Smooth muscle cell (in vitro differentiated cells): ENCODE results near the gene SLC12A7. TPM values are rescaled to one million over a fixed set of nuclear protein-coding genes. Genes with fewer than 3 reads are reported as not detected.

Source experiments
- DNase-seq: peaks from one replicate; lab custom pipeline; 2025; ENCODE audit not compliant: unreplicated experiment; lab: John Stamatoyannopoulos, UW
- H2AFZ ChIP-seq: fragments of 200-600 bp; sonication (generic); 2 replicates; pipeline ENCODE4 v1.6.0; 2016; ENCODE audit warnings: antibody characterized with exemption, low read depth, mild to moderate bottlenecking
- H3F3A ChIP-seq: fragments of 200-600 bp; sonication (generic); 2 replicates; pipeline ENCODE4 v1.6.0; 2017; ENCODE audit warnings: antibody characterized with exemption, low read depth
- H3K27ac ChIP-seq: fragments of 200-600 bp; sonication (generic); 2 replicates; pipeline ENCODE4 v1.5.1; 2016; ENCODE audit warnings: low read depth, mild to moderate bottlenecking
- H3K27me3 ChIP-seq: fragments of 200-600 bp; sonication (generic); 2 replicates; pipeline ENCODE4 v1.6.1; 2016; ENCODE audit warnings: low read depth, mild to moderate bottlenecking
- H3K36me3 ChIP-seq: fragments of 200-600 bp; sonication (generic); 2 replicates; pipeline ENCODE4 v1.5.1; 2016; ENCODE audit warnings: low read depth
- H3K4me1 ChIP-seq: fragments of 200-600 bp; sonication (generic); 2 replicates; pipeline ENCODE4 v1.5.1; 2016; ENCODE audit warnings: low read depth
- H3K4me2 ChIP-seq: fragments of 200-600 bp; sonication (generic); 2 replicates; pipeline ENCODE4 v1.6.0; 2016; ENCODE audit warnings: mild to moderate bottlenecking
- H3K4me3 ChIP-seq: fragments of 200-600 bp; sonication (generic); 2 replicates; pipeline ENCODE4 v1.5.1; 2016; ENCODE audit warnings: mild to moderate bottlenecking
- H3K79me2 ChIP-seq: fragments of 200-600 bp; sonication (generic); 2 replicates; pipeline ENCODE4 v1.6.0; 2016; ENCODE audit warnings: low read depth, mild to moderate bottlenecking
- H3K9ac ChIP-seq: fragments of 200-600 bp; sonication (generic); 2 replicates; pipeline ENCODE4 v1.6.0; 2016; ENCODE audit warnings: low read depth
- H3K9me3 ChIP-seq: fragments of 200-600 bp; sonication (generic); replicated peaks from 2 replicates; pipeline ENCODE4 v1.5.1; 2016; ENCODE audit warnings: low read depth
- H4K20me1 ChIP-seq: fragments of 200-600 bp; sonication (generic); 2 replicates; pipeline ENCODE4 v1.6.0; 2016; ENCODE audit warnings: low read depth
- CTCF ChIP-seq: fragments of 200-600 bp; sonication (generic); IDR thresholded peaks from 2 replicates; pipeline ENCODE4 v1.5.1; 2017; ENCODE audit warnings: borderline replicate concordance, mild to moderate bottlenecking, antibody characterized with exemption; ENCODE audit not compliant: insufficient read depth, poor library complexity, severe bottlenecking
- WGBS: methylation state at CpG from one replicate; pipeline ENCODE4 v1.1.7; 2016; ENCODE audit warnings: low lambda C conversion rate; 5-methylcytosine and 5-hydroxymethylcytosine counted together
- polyA plus RNA-seq: library from polyadenylated mRNA; unstranded; fragments of >200 nt; fragmentation: Nextera tagmentation; extraction: Ambion mirVana; gene quantifications from 2 replicates; pipeline ENCODE4 v1.2.1, GENCODE V29; 2016
- total RNA-seq: library from RNA; depleted of rRNA; stranded (reverse); fragments of >200 nt; gene quantifications from 2 replicates; pipeline ENCODE4 v1.2.3, GENCODE V29; 2014

The SLC12A7 gene
- total and polyA plus RNA-seq, 2 experiments from 2014 or later: 6.1 to 15.2 TPM

GRCh38 chr5:1113805-1114586 is 2.1 kb upstream of the SLC12A7 start:
- no peaks in the 10 kb centered on the region for H3K36me3 ChIP-seq
- H4K20me1 ChIP-seq: peaks cover 15% of the 10 kb centered on the region
- H3K4me3 ChIP-seq: no peak overlapping the region
- H2AFZ ChIP-seq: no peak overlapping the region
- TF ChIP-seq CTCF: no peak
- H3K27ac ChIP-seq: no peak overlapping the region
- H3K4me2 ChIP-seq: no peak overlapping the region
- no peaks in the 10 kb centered on the region for H3K9me3 ChIP-seq
- peaks cover 3% of the 10 kb centered on the region for H3K79me2 ChIP-seq
- H3K27me3 ChIP-seq: no peaks in the 10 kb centered on the region
- no peak for DNase-seq
- H3F3A ChIP-seq: peaks cover 2% of the 10 kb centered on the region
- 77% methylated on average over 19 of the region's 19 CpGs for WGBS
- peaks cover 13% of the 10 kb centered on the region for H3K4me1 ChIP-seq
- H3K9ac ChIP-seq: no peak overlapping the region

- no peak overlapping the region for H3K4me3 ChIP-seq
- WGBS: 84% methylated on average over 5 of the region's 5 CpGs
- H3F3A ChIP-seq: peaks cover 2% of the 10 kb centered on the region
- H3K4me1 ChIP-seq: peaks cover 9% of the 10 kb centered on the region
- no peak overlapping the region for H3K9ac ChIP-seq
- peaks cover 3% of the 10 kb centered on the region for H3K79me2 ChIP-seq
- H3K27me3 ChIP-seq: no peaks in the 10 kb centered on the region
- H3K4me2 ChIP-seq: no peak overlapping the region
- no peak overlapping the region for H2AFZ ChIP-seq
- TF ChIP-seq CTCF: no peak
- no peaks in the 10 kb centered on the region for H3K36me3 ChIP-seq
- H3K27ac ChIP-seq: no peak overlapping the region
- H4K20me1 ChIP-seq: peaks cover 20% of the 10 kb centered on the region
- no peak for DNase-seq
- H3K9me3 ChIP-seq: no peaks in the 10 kb centered on the region
Measured at GRCh38 chr5:1113332-1113690, 1.4 kb upstream of the SLC12A7 start.

- H3K4me2 ChIP-seq: no peak overlapping the region
- H3K9me3 ChIP-seq: no peaks in the 10 kb centered on the region
- peaks cover 3% of the 10 kb centered on the region for H3K79me2 ChIP-seq
- H2AFZ ChIP-seq: no peak overlapping the region
- 85% methylated on average over 10 of the region's 13 CpGs for WGBS
- TF ChIP-seq CTCF: no peak
- no peak for DNase-seq
- no peak overlapping the region for H3K4me3 ChIP-seq
- H3K27ac ChIP-seq: no peak overlapping the region
- H3F3A ChIP-seq: no peaks in the 10 kb centered on the region
- no peaks in the 10 kb centered on the region for H3K36me3 ChIP-seq
- peaks cover 25% of the 10 kb centered on the region for H4K20me1 ChIP-seq
- H3K9ac ChIP-seq: no peak overlapping the region
- H3K4me1 ChIP-seq: peaks cover 4% of the 10 kb centered on the region
- H3K27me3 ChIP-seq: no peaks in the 10 kb centered on the region
Measured at GRCh38 chr5:1112596-1113331, 901 bp upstream of the SLC12A7 start.
